Stimulated activated naive CD8-positive, alpha-beta T cell treated with anti-CD3 and anti-CD28 coated beads, Interleukin-15, amount 100 ng/mL, for 72 hours (primary cell): ENCODE measurements around the gene ATP10A.

ENCODE experiments used
- ATAC-seq: fragments of 150-1000 bp; cut with Tn5 transposase; 2 replicates; pipeline ENCODE4 v1.10.0; 2021; ENCODE audit warnings: mild to moderate bottlenecking, moderate library complexity
- DNase-seq, 2 donors: peaks; one replicate each; pipeline ENCODE4 v3.0.0; 2021 to 2022
- H3K27ac Mint-ChIP-seq, 2 donors: one replicate each; pipeline ENCODE4 v1.8.0; 2022; ENCODE audit warnings: mild to moderate bottlenecking in 2 of 2, mixed read lengths in 2 of 2, moderate library complexity in 2 of 2
- H3K27me3 Mint-ChIP-seq: one replicate; pipeline ENCODE4 v1.8.0; 2022; ENCODE audit warnings: mixed read lengths
- H3K4me1 Mint-ChIP-seq: one replicate; pipeline ENCODE4 v1.8.0; 2022; ENCODE audit warnings: mild to moderate bottlenecking, mixed read lengths
- H3K4me3 Mint-ChIP-seq, 2 donors: one replicate each; pipeline ENCODE4 v1.8.0; 2022; ENCODE audit warnings: mild to moderate bottlenecking in 2 of 2, mixed read lengths in 2 of 2, moderate library complexity in 1 of 2
- H3K9me3 Mint-ChIP-seq, 2 donors: one replicate each; pipeline ENCODE4 v1.8.0; 2022; ENCODE audit warnings: mixed read lengths in 2 of 2

ATP10A gene

DNA sequence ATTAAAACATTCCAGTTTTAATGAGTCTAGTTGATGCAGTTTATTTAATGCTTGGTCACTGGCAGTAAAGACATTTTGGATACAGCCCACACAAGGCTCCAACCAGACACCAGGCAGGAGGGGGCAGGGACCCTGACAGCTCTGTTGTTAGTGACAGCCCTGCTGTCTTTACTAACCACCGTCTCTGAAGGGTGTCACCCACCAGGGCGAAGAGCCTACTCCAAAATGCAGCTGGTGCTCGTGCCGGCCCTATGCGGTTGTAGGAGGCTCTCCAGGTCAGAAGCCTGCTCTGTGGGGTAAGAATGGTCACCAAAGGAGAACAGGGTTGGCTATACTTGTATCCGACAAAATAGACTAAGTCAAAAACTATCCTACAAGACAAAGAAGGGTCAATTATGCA, 132.2 kb downstream of the ATP10A start:
- ATAC-seq = no peak
- Mint-ChIP-seq H3K9me3 (no peaks in the 10 kb centered on the region), H3K27ac (peak overlapping the region; percentile 63 to 83), H3K4me3 (no peak overlapping the region), H3K27me3 (no peaks in the 10 kb centered on the region), H3K4me1 (no peaks in the 10 kb centered on the region)
- DNase-seq = no peak

DNA sequence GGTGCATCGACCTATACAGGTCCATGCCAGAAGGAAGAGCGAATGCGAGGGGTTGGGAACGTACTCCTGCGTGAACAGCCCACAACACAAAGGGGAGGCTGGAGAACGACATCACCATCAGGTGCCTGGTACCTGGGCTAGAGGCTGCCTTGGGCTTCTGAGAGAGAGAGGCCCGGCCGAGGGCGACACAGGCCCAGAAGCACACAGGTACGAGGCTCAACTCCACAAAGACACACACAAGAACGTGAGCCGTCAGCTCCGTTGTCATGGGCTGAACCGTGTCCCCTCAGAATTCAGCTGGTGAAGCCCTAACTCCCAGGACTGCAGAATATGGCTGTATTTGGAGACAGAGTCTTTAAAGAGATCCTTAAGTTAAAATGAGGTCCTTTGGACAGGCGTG, 134.3 kb downstream of the ATP10A start:
- ATAC-seq (no peak), DNase-seq (no peak)
- Mint-ChIP-seq H3K4me3 (no peak overlapping the region), H3K4me1 (no peaks in the 10 kb centered on the region), H3K27me3 (no peaks in the 10 kb centered on the region), H3K27ac (peak overlapping the region; percentile 51 to 65), H3K9me3 (no peaks in the 10 kb centered on the region)

DNA sequence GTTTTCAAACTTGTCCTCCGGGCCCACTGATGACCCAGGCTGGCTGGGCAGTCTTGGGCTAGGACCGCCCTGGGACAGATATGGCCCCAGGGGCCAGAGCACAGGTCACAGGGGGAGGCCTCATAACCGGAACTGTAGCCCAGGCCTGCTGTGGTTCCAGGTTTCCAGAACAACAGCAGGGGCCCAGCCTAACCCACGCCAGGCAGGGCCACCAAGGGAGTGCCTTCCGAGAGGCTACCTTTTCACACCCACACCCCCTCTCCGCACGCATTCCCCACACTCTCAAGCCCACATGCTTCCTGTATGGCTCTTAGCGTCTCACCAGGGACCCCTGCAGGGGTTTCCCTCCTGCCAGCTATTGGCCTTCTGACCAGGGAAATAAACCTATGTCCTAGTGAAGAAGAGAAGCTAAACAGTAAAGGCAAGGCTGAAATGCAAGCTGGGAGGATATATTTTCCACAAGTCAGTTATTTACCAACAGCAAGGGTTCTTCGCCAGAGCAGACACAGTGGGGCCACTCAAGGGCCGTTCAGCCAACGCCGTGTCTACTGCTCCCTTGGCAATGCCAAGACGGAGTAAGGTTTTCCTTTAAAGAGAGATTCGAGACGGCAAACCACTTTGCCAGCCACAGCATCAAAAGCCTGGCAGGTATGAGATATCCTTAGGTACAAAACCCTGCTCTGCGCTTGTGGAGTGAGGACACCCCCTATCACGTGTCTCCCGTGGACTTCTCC, 135.1 kb downstream of the ATP10A start:
- ATAC-seq = no peak
- DNase-seq = no peak
- Mint-ChIP-seq H3K4me3 (no peak overlapping the region), H3K4me1 (no peaks in the 10 kb centered on the region), H3K27ac (peak overlapping the region in 1 of 2 donors; percentile 59), H3K9me3 (no peaks in the 10 kb centered on the region), H3K27me3 (no peaks in the 10 kb centered on the region)

GRCh38 chr15:25727116-25727515, 136.0 kb downstream of the ATP10A start:
- Mint-ChIP-seq H3K27ac (peak overlapping the region in 1 of 2 donors; percentile 92), H3K27me3 (no peaks in the 10 kb centered on the region), H3K4me3 (no peak overlapping the region), H3K9me3 (no peaks in the 10 kb centered on the region), H3K4me1 (no peaks in the 10 kb centered on the region)
- DNase-seq = no peak
- no peak for ATAC-seq

GRCh38 chr15:25725758-25726157, 137.4 kb downstream of the ATP10A start:
- no peaks in the 10 kb centered on the region for H3K27me3 Mint-ChIP-seq
- no peaks in the 10 kb centered on the region for H3K9me3 Mint-ChIP-seq
- ATAC-seq = no peak
- no peak overlapping the region for H3K4me3 Mint-ChIP-seq
- H3K4me1 Mint-ChIP-seq = no peaks in the 10 kb centered on the region
- peak overlapping the region; percentile 33 to 74 for H3K27ac Mint-ChIP-seq
- no peak for DNase-seq

GRCh38 chr15:25724899-25725298, 138.2 kb downstream of the ATP10A start:
- Mint-ChIP-seq H3K4me1 (no peaks in the 10 kb centered on the region), H3K4me3 (no peak overlapping the region), H3K9me3 (no peaks in the 10 kb centered on the region), H3K27ac (no peak overlapping the region), H3K27me3 (no peaks in the 10 kb centered on the region)
- ATAC-seq (no peak), DNase-seq (no peak)

GRCh38 chr15:25721605-25721955, 141.5 kb downstream of the ATP10A start:
- Mint-ChIP-seq H3K9me3 (no peaks in the 10 kb centered on the region), H3K27me3 (no peaks in the 10 kb centered on the region), H3K27ac (peak overlapping the region in 1 of 2 donors; percentile 20), H3K4me1 (no peaks in the 10 kb centered on the region), H3K4me3 (no peak overlapping the region)
- DNase-seq (no peak), ATAC-seq (no peak)

DNA sequence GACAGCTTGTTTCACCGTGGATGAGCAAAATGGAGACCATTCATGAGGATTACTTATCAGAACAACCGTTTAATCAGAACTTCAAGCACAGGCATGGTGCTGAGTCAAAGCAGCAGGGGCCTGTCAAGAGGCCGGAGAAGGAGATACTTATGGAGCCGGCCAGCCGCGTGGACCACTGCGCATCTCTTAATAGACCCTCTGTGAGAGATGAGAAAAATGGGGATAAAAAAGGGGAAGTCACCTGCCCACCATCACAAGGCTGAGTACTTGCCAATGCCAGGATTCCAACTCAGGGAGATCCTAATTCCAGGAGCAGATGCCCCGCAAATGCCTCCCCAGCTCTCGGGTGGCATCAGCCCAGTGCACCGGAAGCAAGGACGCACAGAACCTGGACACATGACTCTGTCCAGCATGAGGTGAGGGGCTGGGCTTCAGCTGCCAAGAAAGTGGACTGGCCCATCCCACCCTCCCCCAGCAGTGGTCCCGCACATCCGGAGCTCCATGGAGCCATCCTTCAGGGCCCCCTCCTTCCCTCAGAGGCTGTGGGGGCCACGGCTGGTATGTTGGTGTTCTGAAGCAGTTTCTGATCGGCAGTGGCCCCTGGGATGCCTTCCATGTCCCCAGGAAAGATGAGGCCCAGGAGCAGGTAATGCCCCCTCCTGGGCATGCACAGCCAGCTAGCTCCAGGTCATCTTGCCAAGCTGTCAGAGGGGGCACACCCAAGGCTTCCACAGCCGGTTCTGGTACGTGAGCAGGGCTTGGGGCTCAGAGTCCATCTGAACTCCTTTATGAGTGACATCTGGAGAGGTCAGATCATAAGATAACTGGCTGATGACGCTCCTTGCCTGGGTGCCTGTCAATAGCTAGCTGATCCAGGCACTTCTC, 143.8 kb downstream of the ATP10A start:
- H3K27ac Mint-ChIP-seq = peak overlapping the region; percentile 34 to 52
- no peaks in the 10 kb centered on the region for H3K27me3 Mint-ChIP-seq
- ATAC-seq (no peak), DNase-seq (no peak)
- H3K9me3 Mint-ChIP-seq = no peaks in the 10 kb centered on the region
- no peak overlapping the region for H3K4me3 Mint-ChIP-seq
- no peaks in the 10 kb centered on the region for H3K4me1 Mint-ChIP-seq

GRCh38 chr15:25718597-25718996, 144.5 kb downstream of the ATP10A start:
- H3K27ac Mint-ChIP-seq = no peak overlapping the region
- no peak for ATAC-seq

DNA sequence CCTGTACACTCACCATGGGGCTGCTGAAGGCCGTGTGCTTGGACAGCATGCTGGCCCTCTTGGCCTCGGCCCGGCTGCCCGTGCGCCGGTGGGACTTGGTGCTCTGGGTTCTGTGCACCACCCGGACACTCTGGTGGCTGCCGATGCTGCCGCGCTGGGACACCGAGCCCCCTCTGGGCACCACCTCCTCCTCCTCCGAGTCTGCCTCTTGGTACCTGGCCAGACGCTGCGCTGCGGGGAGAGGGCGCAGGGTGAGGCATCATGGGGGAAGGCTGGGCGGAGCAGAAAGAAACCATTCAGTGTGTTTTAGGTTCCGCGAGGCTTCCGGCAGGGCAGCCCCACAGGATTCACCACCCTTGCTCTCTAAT, 145.0 kb downstream of the ATP10A start:
- no peaks in the 10 kb centered on the region for H3K4me1 Mint-ChIP-seq
- H3K27ac Mint-ChIP-seq = peak overlapping the region in 1 of 2 donors; percentile 71
- no peak overlapping the region for H3K4me3 Mint-ChIP-seq
- no peaks in the 10 kb centered on the region for H3K9me3 Mint-ChIP-seq
- DNase-seq (no peak), ATAC-seq (no peak)
- H3K27me3 Mint-ChIP-seq = no peaks in the 10 kb centered on the region

More at GRCh38 chr15:25718597-25718996, 144.5 kb downstream of the ATP10A start:
- Mint-ChIP-seq H3K4me3 (no peak overlapping the region), H3K4me1 (no peaks in the 10 kb centered on the region), H3K9me3 (no peaks in the 10 kb centered on the region), H3K27me3 (no peaks in the 10 kb centered on the region)
- no peak for DNase-seq

DNA sequence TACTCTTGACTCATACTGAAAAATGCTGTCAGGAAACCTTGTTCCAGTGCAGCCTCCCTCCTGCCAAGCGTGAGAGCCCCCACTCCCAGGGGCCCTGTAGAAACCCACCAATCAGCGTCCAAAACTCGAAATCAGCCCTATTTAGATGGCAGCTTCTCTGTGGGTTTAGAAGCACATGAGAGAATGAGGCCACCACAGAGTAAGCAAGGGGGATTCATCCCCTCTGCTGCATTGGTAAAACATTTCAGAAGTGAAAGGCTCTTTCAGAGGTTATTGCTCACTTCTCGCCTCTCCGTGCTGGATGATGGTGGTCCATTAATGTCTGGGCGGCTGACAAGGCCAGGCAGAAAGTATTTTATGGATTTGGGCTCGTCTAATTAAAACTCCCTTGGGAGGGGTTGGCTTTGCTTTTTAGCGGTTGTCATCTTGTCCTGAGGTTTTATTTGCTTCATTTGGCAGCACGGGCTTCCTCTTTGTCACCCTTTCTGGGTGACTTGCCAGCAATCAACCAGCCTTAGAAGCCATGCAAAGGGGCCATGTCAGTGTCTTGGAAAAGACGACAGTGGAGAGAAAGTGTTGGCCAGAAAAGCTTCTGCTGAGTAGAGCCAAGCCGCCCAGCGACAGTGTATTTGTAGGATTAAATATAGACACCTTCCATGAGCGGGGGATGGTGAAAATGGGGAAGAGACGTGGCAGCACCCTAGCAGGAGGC, 145.5 kb downstream of the ATP10A start:
- H3K27ac Mint-ChIP-seq = peak overlapping the region in 1 of 2 donors; percentile 71

GRCh38 chr15:25717127-25717456, 146.0 kb downstream of the ATP10A start:
- no peaks in the 10 kb centered on the region for H3K4me1 Mint-ChIP-seq
- H3K4me3 Mint-ChIP-seq = no peak overlapping the region
- no peaks in the 10 kb centered on the region for H3K9me3 Mint-ChIP-seq
- DNase-seq (no peak), ATAC-seq (no peak)
- no peak overlapping the region for H3K27ac Mint-ChIP-seq
- no peaks in the 10 kb centered on the region for H3K27me3 Mint-ChIP-seq

More for the DNA sequence above, 145.5 kb downstream of the ATP10A start:
- no peaks in the 10 kb centered on the region for H3K9me3 Mint-ChIP-seq
- H3K4me1 Mint-ChIP-seq = no peaks in the 10 kb centered on the region
- ATAC-seq = no peak
- DNase-seq = no peak
- H3K4me3 Mint-ChIP-seq = no peak overlapping the region
- no peaks in the 10 kb centered on the region for H3K27me3 Mint-ChIP-seq

DNA sequence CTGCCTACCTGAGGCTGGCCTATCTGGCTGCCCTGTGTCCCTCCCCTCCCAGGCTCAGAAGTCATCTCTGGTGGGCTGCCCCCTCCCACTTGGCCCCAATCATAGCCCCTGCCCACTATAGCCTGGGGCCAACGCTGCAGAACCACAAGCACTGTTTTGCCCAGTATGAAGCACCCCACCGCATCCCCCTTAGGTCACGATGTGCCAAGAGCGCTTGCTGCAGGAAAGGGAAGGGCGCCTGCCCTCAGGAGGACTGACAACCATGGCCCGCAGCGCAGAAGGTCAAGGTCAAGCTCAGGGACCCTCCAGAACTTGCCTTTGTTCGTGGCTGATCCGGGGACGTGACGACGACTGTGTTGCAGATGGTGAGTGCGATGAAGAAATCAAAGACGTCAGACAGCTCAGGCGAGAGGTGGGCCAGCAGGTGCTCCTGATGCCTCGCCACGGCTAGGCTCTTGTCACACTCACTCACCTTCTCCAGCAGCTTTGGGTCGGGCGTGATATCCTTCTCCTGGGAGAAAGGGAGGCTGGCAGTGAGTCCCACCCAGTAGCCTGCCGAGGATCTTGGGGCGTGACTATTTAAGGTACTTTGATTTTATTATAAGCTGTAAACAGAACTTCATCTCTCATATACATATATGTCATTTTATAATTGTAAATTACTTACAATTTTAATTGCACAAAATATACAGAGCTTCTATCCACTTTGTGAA, 146.6 kb downstream of the ATP10A start:
- Mint-ChIP-seq H3K4me3 (no peak overlapping the region), H3K27me3 (no peaks in the 10 kb centered on the region), H3K4me1 (no peaks in the 10 kb centered on the region), H3K9me3 (no peaks in the 10 kb centered on the region), H3K27ac (no peak overlapping the region)
- no peak for DNase-seq
- ATAC-seq = no peak

GRCh38 chr15:25715536-25716413, 147.4 kb downstream of the ATP10A start:
- no peaks in the 10 kb centered on the region for H3K27me3 Mint-ChIP-seq
- no peak overlapping the region for H3K27ac Mint-ChIP-seq
- no peaks in the 10 kb centered on the region for H3K9me3 Mint-ChIP-seq
- no peak for DNase-seq
- no peaks in the 10 kb centered on the region for H3K4me1 Mint-ChIP-seq
- ATAC-seq = no peak
- H3K4me3 Mint-ChIP-seq = no peak overlapping the region

GRCh38 chr15:25714538-25714840, 148.6 kb downstream of the ATP10A start:
- no peak for DNase-seq
- H3K4me3 Mint-ChIP-seq = no peak overlapping the region
- ATAC-seq = no peak
- H3K27ac Mint-ChIP-seq = no peak overlapping the region
- H3K9me3 Mint-ChIP-seq = no peaks in the 10 kb centered on the region
- H3K4me1 Mint-ChIP-seq = no peaks in the 10 kb centered on the region
- no peaks in the 10 kb centered on the region for H3K27me3 Mint-ChIP-seq
